HEK293 (cell line): Measurements from ENCODE around the gene MPEG1.
A peak's percentile ranks its signal among the peaks of the same experiment; 100 is the strongest.

Experiments
- CTCF ChIA-PET: fragments of 350-600 bp; formaldehyde crosslinking; extraction: SDS; loops from one replicate; lab custom pipeline; 2021; ENCODE audit warnings: antibody characterized with exemption; lab: Yijun Ruan, JAX
- POLR2A ChIA-PET: fragments of 300-600 bp; formaldehyde crosslinking; extraction: SDS; loops from one replicate; lab custom pipeline; 2020; ENCODE audit warnings: antibody characterized with exemption, inconsistent platforms; lab: Yijun Ruan, JAX
- H3K27ac ChIP-seq: fragments of 200-500 bp; sonication (Bioruptor generic); 2 replicates; pipeline ENCODE4 v1.5.1; 2014; ENCODE audit warnings: low read depth, low read length, control low read depth, inconsistent platforms; ENCODE audit errors: extremely low read depth
- H3K36me3 ChIP-seq, 2 experiments: fragments of 200-500 bp in 1 of 2; sonication (Bioruptor generic) in 1 of 2; 1 replicate in 1 of 2; 2 replicates in 1 of 2; pipeline ENCODE4 v1.5.1; 2014 to 2017; ENCODE audit warnings: inconsistent platforms in 2 of 2, low read length in 2 of 2; ENCODE audit not compliant: control insufficient read depth in 2 of 2, insufficient read depth in 1 of 2
- H3K4me1 ChIP-seq: fragments of 200-500 bp; sonication (Bioruptor generic); 2 replicates; pipeline ENCODE4 v1.5.1; 2014; ENCODE audit warnings: mild to moderate bottlenecking, low read length, inconsistent platforms; ENCODE audit not compliant: control insufficient read depth, insufficient read depth
- H3K4me3 ChIP-seq: 2 replicates; pipeline ENCODE4 v1.5.1; 2011; ENCODE audit warnings: low read depth, mild to moderate bottlenecking, control low read depth, low read length, moderate library complexity
- H3K9me3 ChIP-seq: fragments of 200-500 bp; sonication (Bioruptor generic); 2 replicates; pipeline ENCODE4 v1.5.1; 2014; ENCODE audit warnings: low read depth, low read length, inconsistent platforms; ENCODE audit not compliant: control insufficient read depth, insufficient read depth
- EGR2 ChIP-seq: fragments of 450-650 bp; formaldehyde crosslinking; IDR thresholded peaks from 2 replicates; pipeline ENCODE4 v1.5.1; 2016; ENCODE audit warnings: low read depth, missing biosample characterization, missing genetic modification characterization
- HOXC10 ChIP-seq: sonication (generic); formaldehyde crosslinking; IDR thresholded peaks from 2 replicates; pipeline ENCODE4 v1.8.1; 2023; ENCODE audit warnings: mild to moderate bottlenecking, missing genetic modification reagents
- IKZF3 ChIP-seq: fragments of 450-650 bp; IDR thresholded peaks from 2 replicates; pipeline ENCODE4 v1.5.0; 2018; ENCODE audit warnings: missing biosample characterization, mild to moderate bottlenecking, missing genetic modification characterization, moderate library complexity
- KLF8 ChIP-seq: fragments of 450-650 bp; formaldehyde crosslinking; IDR thresholded peaks from 2 replicates; pipeline ENCODE4 v1.5.1; 2016; ENCODE audit warnings: missing biosample characterization, missing genetic modification characterization
- MEIS1 ChIP-seq: sonication (generic); formaldehyde crosslinking; IDR thresholded peaks from 2 replicates; pipeline ENCODE4 v1.8.1; 2022; ENCODE audit warnings: missing genetic modification reagents, mild to moderate bottlenecking, borderline replicate concordance
- REPIN1 ChIP-seq: fragments of 450-650 bp; formaldehyde crosslinking; IDR thresholded peaks from 2 replicates; pipeline ENCODE4 v1.5.1; 2017; ENCODE audit warnings: missing biosample characterization, missing genetic modification characterization, low read depth
- ZBTB10 ChIP-seq: fragments of 450-650 bp; formaldehyde crosslinking; IDR thresholded peaks from 2 replicates; pipeline ENCODE4 v1.5.1; 2016; ENCODE audit warnings: missing biosample characterization, missing genetic modification characterization
- ZFHX2 ChIP-seq: fragments of 450-650 bp; formaldehyde crosslinking; conservative IDR thresholded peaks from 2 replicates; pipeline ENCODE4 v1.5.1; 2016; ENCODE audit warnings: missing biosample characterization, missing genetic modification characterization
- ZFP37 ChIP-seq: fragments of 450-650 bp; formaldehyde crosslinking; IDR thresholded peaks from 2 replicates; pipeline ENCODE4 v1.5.1; 2016; ENCODE audit warnings: missing biosample characterization, missing genetic modification characterization
- ZNF169 ChIP-seq: fragments of 450-650 bp; formaldehyde crosslinking; IDR thresholded peaks from 2 replicates; pipeline ENCODE4 v1.5.1; 2016; ENCODE audit warnings: missing biosample characterization, missing genetic modification characterization
- ZNF266 ChIP-seq: fragments of 450-650 bp; formaldehyde crosslinking; IDR thresholded peaks from 2 replicates; pipeline ENCODE4 v1.5.1; 2016; ENCODE audit warnings: missing biosample characterization, missing genetic modification characterization, low read depth
- ZNF302 ChIP-seq: fragments of 450-650 bp; formaldehyde crosslinking; IDR thresholded peaks from 2 replicates; pipeline ENCODE4 v1.5.1; 2016; ENCODE audit warnings: missing biosample characterization, missing genetic modification characterization, low read depth
- ZNF398 ChIP-seq: fragments of 450-650 bp; formaldehyde crosslinking; IDR thresholded peaks from 2 replicates; pipeline ENCODE4 v1.5.1; 2017; ENCODE audit warnings: missing biosample characterization, missing genetic modification characterization
- ZNF416 ChIP-seq: fragments of 450-650 bp; formaldehyde crosslinking; IDR thresholded peaks from 2 replicates; pipeline ENCODE4 v1.5.1; 2016; ENCODE audit warnings: missing biosample characterization, missing genetic modification characterization
- ZNF707 ChIP-seq: fragments of 450-650 bp; formaldehyde crosslinking; IDR thresholded peaks from 2 replicates; pipeline ENCODE4 v1.5.1; 2016; ENCODE audit warnings: missing biosample characterization, missing genetic modification characterization
- ZNF768 ChIP-seq: fragments of 450-650 bp; formaldehyde crosslinking; IDR thresholded peaks from 2 replicates; pipeline ENCODE4 v1.5.1; 2018; ENCODE audit warnings: missing biosample characterization, mild to moderate bottlenecking, missing genetic modification characterization
- ZSCAN18 ChIP-seq: fragments of 450-650 bp; formaldehyde crosslinking; IDR thresholded peaks from 2 replicates; pipeline ENCODE4 v1.5.1; 2016; ENCODE audit warnings: missing biosample characterization, missing genetic modification characterization
- TF ChIP-seq, protein P1 (sequence below): fragments of 450-650 bp; formaldehyde crosslinking; IDR thresholded peaks from 2 replicates; pipeline ENCODE4 v1.5.1; 2016; ENCODE audit warnings: missing biosample characterization, missing genetic modification characterization
- TF ChIP-seq, protein P2 (sequence below): fragments of 450-650 bp; formaldehyde crosslinking; IDR thresholded peaks from 2 replicates; pipeline ENCODE4 v1.5.1; 2016; ENCODE audit warnings: missing biosample characterization, missing genetic modification characterization
- TF ChIP-seq, protein P3 (sequence below): fragments of 450-650 bp; formaldehyde crosslinking; IDR thresholded peaks from 2 replicates; pipeline ENCODE4 v1.5.1; 2017; ENCODE audit warnings: missing biosample characterization, missing genetic modification characterization
- TF ChIP-seq, protein P4 (sequence below): fragments of 450-650 bp; formaldehyde crosslinking; conservative IDR thresholded peaks from 2 replicates; pipeline ENCODE4 v1.5.1; 2016; ENCODE audit warnings: low read depth, missing biosample characterization, missing genetic modification characterization

MPEG1 gene

DNA sequence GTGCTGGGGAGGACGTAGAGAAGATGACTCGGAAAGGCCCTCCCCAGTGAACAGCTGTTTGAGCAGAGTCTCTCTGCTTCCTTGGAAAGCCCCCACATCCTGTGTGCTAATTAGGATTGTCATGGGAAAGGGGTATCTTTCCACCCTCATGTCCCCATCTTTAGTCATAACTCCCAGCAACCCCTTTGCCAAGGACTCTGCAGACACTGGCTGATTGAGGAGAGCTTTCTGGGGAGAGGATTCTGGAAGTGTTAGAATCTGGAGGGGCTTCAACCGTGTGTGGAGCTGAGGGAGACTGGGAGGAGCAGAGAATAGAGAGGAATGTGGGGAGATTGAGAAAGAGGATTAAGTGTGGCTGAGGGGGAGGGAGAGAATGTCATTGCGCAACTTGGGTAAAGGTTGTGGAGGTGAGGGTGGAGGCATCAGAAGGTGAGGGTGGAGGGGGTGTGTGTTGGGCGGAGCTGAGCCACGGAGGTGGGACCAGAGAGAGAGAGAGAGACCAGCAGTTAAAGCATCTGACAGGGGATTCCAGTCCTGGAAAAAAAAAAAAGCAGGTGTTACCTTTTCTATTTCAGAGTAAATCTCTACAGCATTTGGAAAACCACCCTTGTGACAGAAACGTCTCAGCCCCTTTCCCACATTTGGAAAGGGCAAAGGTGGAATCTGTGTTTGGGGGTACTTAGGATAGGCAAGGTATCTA lies 38.6 kb downstream of the MPEG1 start:
- no peaks in the 10 kb centered on the region for H3K9me3 ChIP-seq
- H3K4me3 ChIP-seq: no peak overlapping the region
- H3K36me3 ChIP-seq: no peaks in the 10 kb centered on the region
- no peak overlapping the region for H3K27ac ChIP-seq
- ChIA-PET POLR2A (no interaction called here), CTCF (interaction anchor here (0.6 to 6.7 kb wide), 5 partner anchors 12 to 534 kb away, joined by 3 to 78 read pairs (median 4); no protein-coding TSS in a partner anchor)
- H3K4me1 ChIP-seq: no peaks in the 10 kb centered on the region; the same call in 1 of the 2 replicates
- TF ChIP-seq, protein P1, sequence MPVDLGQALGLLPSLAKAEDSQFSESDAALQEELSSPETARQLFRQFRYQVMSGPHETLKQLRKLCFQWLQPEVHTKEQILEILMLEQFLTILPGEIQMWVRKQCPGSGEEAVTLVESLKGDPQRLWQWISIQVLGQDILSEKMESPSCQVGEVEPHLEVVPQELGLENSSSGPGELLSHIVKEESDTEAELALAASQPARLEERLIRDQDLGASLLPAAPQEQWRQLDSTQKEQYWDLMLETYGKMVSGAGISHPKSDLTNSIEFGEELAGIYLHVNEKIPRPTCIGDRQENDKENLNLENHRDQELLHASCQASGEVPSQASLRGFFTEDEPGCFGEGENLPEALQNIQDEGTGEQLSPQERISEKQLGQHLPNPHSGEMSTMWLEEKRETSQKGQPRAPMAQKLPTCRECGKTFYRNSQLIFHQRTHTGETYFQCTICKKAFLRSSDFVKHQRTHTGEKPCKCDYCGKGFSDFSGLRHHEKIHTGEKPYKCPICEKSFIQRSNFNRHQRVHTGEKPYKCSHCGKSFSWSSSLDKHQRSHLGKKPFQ (tag by site-specific recombination): no peak
- peak; percentile 87 for TF ChIP-seq ZNF398 (tag by site-specific recombination)
- peak; percentile 89 for TF ChIP-seq ZFHX2 (tag by site-specific recombination)
- no peak for TF ChIP-seq ZNF416
- peak; percentile 87 for TF ChIP-seq EGR2 (tag by site-specific recombination)
- TF ChIP-seq KLF8 (tag by site-specific recombination): no peak
- no peak for TF ChIP-seq MEIS1 (CRISPR knock-in tag)
- TF ChIP-seq, protein P2, sequence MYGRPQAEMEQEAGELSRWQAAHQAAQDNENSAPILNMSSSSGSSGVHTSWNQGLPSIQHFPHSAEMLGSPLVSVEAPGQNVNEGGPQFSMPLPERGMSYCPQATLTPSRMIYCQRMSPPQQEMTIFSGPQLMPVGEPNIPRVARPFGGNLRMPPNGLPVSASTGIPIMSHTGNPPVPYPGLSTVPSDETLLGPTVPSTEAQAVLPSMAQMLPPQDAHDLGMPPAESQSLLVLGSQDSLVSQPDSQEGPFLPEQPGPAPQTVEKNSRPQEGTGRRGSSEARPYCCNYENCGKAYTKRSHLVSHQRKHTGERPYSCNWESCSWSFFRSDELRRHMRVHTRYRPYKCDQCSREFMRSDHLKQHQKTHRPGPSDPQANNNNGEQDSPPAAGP: no peak
- TF ChIP-seq ZNF707 (tag by site-specific recombination): no peak
- TF ChIP-seq REPIN1 (tag by site-specific recombination): no peak
- TF ChIP-seq ZFP37 (tag by site-specific recombination): no peak
- no peak for TF ChIP-seq ZNF169 (tag by site-specific recombination)
- TF ChIP-seq ZNF266: no peak
- TF ChIP-seq, protein P3, sequence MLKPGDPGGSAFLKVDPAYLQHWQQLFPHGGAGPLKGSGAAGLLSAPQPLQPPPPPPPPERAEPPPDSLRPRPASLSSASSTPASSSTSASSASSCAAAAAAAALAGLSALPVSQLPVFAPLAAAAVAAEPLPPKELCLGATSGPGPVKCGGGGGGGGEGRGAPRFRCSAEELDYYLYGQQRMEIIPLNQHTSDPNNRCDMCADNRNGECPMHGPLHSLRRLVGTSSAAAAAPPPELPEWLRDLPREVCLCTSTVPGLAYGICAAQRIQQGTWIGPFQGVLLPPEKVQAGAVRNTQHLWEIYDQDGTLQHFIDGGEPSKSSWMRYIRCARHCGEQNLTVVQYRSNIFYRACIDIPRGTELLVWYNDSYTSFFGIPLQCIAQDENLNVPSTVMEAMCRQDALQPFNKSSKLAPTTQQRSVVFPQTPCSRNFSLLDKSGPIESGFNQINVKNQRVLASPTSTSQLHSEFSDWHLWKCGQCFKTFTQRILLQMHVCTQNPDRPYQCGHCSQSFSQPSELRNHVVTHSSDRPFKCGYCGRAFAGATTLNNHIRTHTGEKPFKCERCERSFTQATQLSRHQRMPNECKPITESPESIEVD (tag by site-specific recombination): no peak
- TF ChIP-seq ZNF768 (tag by site-specific recombination): no peak
- no peak for TF ChIP-seq HOXC10
- no peak for TF ChIP-seq ZSCAN18 (tag by site-specific recombination)
- TF ChIP-seq IKZF3: no peak
- TF ChIP-seq ZNF302 (tag by site-specific recombination): no peak
- TF ChIP-seq, protein P4, sequence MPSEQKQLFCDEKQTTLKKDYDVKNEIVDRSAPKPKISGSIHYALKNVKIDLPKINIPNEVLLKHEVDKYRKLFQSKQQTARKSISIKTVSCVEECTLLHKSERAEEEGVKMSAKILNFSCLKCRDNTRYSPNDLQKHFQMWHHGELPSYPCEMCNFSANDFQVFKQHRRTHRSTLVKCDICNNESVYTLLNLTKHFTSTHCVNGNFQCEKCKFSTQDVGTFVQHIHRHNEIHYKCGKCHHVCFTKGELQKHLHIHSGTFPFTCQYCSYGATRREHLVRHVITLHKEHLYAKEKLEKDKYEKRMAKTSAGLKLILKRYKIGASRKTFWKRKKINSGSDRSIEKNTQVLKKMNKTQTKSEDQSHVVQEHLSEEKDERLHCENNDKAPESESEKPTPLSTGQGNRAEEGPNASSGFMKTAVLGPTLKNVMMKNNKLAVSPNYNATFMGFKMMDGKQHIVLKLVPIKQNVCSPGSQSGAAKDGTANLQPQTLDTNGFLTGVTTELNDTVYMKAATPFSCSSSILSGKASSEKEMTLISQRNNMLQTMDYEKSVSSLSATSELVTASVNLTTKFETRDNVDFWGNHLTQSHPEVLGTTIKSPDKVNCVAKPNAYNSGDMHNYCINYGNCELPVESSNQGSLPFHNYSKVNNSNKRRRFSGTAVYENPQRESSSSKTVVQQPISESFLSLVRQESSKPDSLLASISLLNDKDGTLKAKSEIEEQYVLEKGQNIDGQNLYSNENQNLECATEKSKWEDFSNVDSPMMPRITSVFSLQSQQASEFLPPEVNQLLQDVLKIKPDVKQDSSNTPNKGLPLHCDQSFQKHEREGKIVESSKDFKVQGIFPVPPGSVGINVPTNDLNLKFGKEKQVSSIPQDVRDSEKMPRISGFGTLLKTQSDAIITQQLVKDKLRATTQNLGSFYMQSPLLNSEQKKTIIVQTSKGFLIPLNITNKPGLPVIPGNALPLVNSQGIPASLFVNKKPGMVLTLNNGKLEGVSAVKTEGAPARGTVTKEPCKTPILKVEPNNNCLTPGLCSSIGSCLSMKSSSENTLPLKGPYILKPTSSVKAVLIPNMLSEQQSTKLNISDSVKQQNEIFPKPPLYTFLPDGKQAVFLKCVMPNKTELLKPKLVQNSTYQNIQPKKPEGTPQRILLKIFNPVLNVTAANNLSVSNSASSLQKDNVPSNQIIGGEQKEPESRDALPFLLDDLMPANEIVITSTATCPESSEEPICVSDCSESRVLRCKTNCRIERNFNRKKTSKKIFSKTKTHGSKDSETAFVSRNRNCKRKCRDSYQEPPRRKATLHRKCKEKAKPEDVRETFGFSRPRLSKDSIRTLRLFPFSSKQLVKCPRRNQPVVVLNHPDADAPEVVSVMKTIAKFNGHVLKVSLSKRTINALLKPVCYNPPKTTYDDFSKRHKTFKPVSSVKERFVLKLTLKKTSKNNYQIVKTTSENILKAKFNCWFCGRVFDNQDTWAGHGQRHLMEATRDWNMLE (tag by site-specific recombination): no peak
- TF ChIP-seq ZBTB10 (tag by site-specific recombination): no peak
